Measurements from ENCODE around the gene COX17.

The COX17 gene

GRCh38 chr3:119662604-119663373 lies 14.4 kb downstream of the COX17 start:
- TF ChIP-seq LEF1 (IDR thresholded peaks at IDR 0.05; ENCODE audit: borderline replicate concordance) (no peak), ZNF384 (IDR thresholded peaks at IDR 0.05) (no peak), L3MBTL2 (conservative IDR thresholded peaks at IDR 0.05) (no peak), CTBP1 (IDR thresholded peaks at IDR 0.05; ENCODE audit: borderline replicate concordance) (no peak)
- ChIA-PET CTCF (interaction anchor here (0.7 kb wide), 1 partner anchor 279 kb away, joined by 3 read pairs; no protein-coding TSS in a partner anchor), POLR2A (interaction anchor here (0.7 to 1.4 kb wide), 2 partner anchors 10 to 25 kb away, joined by 3 to 4 read pairs; no protein-coding TSS in a partner anchor)
- DNase-seq (ENCODE audit: extremely low spot score): no peak

- no peak for DNase-seq (ENCODE audit: extremely low spot score)
- ChIA-PET POLR2A (no interaction called here), CTCF (no interaction called here)
- TF ChIP-seq LEF1 (IDR thresholded peaks at IDR 0.05; ENCODE audit: borderline replicate concordance) (no peak), CTBP1 (IDR thresholded peaks at IDR 0.05; ENCODE audit: borderline replicate concordance) (no peak), SP1 (IDR thresholded peaks at IDR 0.05) (no peak), FOXM1 (IDR thresholded peaks at IDR 0.05; ENCODE audit: borderline replicate concordance) (no peak)
Measured at GRCh38 chr3:119660474-119661440, 16.4 kb downstream of the COX17 start, which contains the start of gene POPDC2. TSS of gene POPDC2 (minus strand) at chr3:119660589. CDS start at chr3:119660423, 166 bp downstream.

- no peak for DNase-seq (ENCODE audit: extremely low spot score)
- TF ChIP-seq ZNF384 (IDR thresholded peaks at IDR 0.05): no peak
- TF ChIP-seq SUZ12 (IDR thresholded peaks at IDR 0.05): no peak
- TF ChIP-seq HDGF (IDR thresholded peaks at IDR 0.05; ENCODE audit: borderline replicate concordance): no peak
- no peak for TF ChIP-seq FOXK2 (IDR thresholded peaks at IDR 0.05)
- TF ChIP-seq FOXM1 (IDR thresholded peaks at IDR 0.05; ENCODE audit: borderline replicate concordance): no peak
- no peak for TF ChIP-seq ELF4 (IDR thresholded peaks at IDR 0.05)
- TF ChIP-seq PKNOX1 (IDR thresholded peaks at IDR 0.05): no peak
- no peak for TF ChIP-seq NFRKB (IDR thresholded peaks at IDR 0.05)
- no peak for TF ChIP-seq FOXA1 (IDR thresholded peaks at IDR 0.05)
- no peak for TF ChIP-seq LEF1 (IDR thresholded peaks at IDR 0.05; ENCODE audit: borderline replicate concordance)
- POLR2A ChIA-PET: no interaction called here
- CTCF ChIA-PET: no interaction called here
Measured at GRCh38 chr3:119659606-119660291, 17.5 kb downstream of the COX17 start.

GRCh38 chr3:119658994-119659393 lies 18.2 kb downstream of the COX17 start:
- POLR2A ChIA-PET: no interaction called here
- no peak for DNase-seq (ENCODE audit: extremely low spot score)
- TF ChIP-seq FOXA1 (IDR thresholded peaks at IDR 0.05): no peak
- no peak for TF ChIP-seq TARDBP (IDR thresholded peaks at IDR 0.05)
- no peak for TF ChIP-seq PKNOX1 (IDR thresholded peaks at IDR 0.05)
- no peak for TF ChIP-seq SUZ12 (IDR thresholded peaks at IDR 0.05)
- no peak for TF ChIP-seq FOXK2 (IDR thresholded peaks at IDR 0.05)
- no peak for TF ChIP-seq ELF4 (IDR thresholded peaks at IDR 0.05)
- TF ChIP-seq FOXM1 (IDR thresholded peaks at IDR 0.05; ENCODE audit: borderline replicate concordance): no peak
- TF ChIP-seq LEF1 (IDR thresholded peaks at IDR 0.05; ENCODE audit: borderline replicate concordance): no peak
- TF ChIP-seq L3MBTL2 (conservative IDR thresholded peaks at IDR 0.05): no peak
- TF ChIP-seq HDGF (IDR thresholded peaks at IDR 0.05; ENCODE audit: borderline replicate concordance): no peak
- no peak for TF ChIP-seq NFRKB (IDR thresholded peaks at IDR 0.05)
- no peak for TF ChIP-seq BHLHE40 (IDR thresholded peaks at IDR 0.05; ENCODE audit: borderline replicate concordance)
- TF ChIP-seq ARNT (IDR thresholded peaks at IDR 0.05): no peak
- no peak for TF ChIP-seq SP1 (IDR thresholded peaks at IDR 0.05)
- no peak for TF ChIP-seq ZNF384 (IDR thresholded peaks at IDR 0.05)
- TF ChIP-seq CTBP1 (IDR thresholded peaks at IDR 0.05; ENCODE audit: borderline replicate concordance): no peak
- CTCF ChIA-PET: no interaction called here

- DNase-seq (ENCODE audit: extremely low spot score): no peak
- no peak for TF ChIP-seq ELF4 (IDR thresholded peaks at IDR 0.05)
- ChIA-PET CTCF (no interaction called here), POLR2A (no interaction called here)
Measured at GRCh38 chr3:119657887-119658702, 19.1 kb downstream of the COX17 start.

- ChIA-PET POLR2A (no interaction called here), CTCF (interaction anchor here (0.6 kb wide), 1 partner anchor 381 kb away, joined by 3 read pairs; no protein-coding TSS in a partner anchor)
- no peak for DNase-seq (ENCODE audit: extremely low spot score)
- TF ChIP-seq PKNOX1 (IDR thresholded peaks at IDR 0.05): no peak
- no peak for TF ChIP-seq NFRKB (IDR thresholded peaks at IDR 0.05)
- TF ChIP-seq ZNF384 (IDR thresholded peaks at IDR 0.05): no peak
- no peak for TF ChIP-seq HDGF (IDR thresholded peaks at IDR 0.05; ENCODE audit: borderline replicate concordance)
- TF ChIP-seq FOXK2 (IDR thresholded peaks at IDR 0.05): no peak
- TF ChIP-seq FOXM1 (IDR thresholded peaks at IDR 0.05; ENCODE audit: borderline replicate concordance): no peak
- TF ChIP-seq LEF1 (IDR thresholded peaks at IDR 0.05; ENCODE audit: borderline replicate concordance): no peak
- no peak for TF ChIP-seq SUZ12 (IDR thresholded peaks at IDR 0.05)
- TF ChIP-seq BHLHE40 (IDR thresholded peaks at IDR 0.05; ENCODE audit: borderline replicate concordance): no peak
- no peak for TF ChIP-seq TARDBP (IDR thresholded peaks at IDR 0.05)
- TF ChIP-seq FOXA1 (IDR thresholded peaks at IDR 0.05): no peak
- no peak for TF ChIP-seq SP1 (IDR thresholded peaks at IDR 0.05)
- TF ChIP-seq CTBP1 (IDR thresholded peaks at IDR 0.05; ENCODE audit: borderline replicate concordance): no peak
- no peak for TF ChIP-seq ELF4 (IDR thresholded peaks at IDR 0.05)
Measured at GRCh38 chr3:119653876-119654275, 23.3 kb downstream of the COX17 start.

Data from HEK293T (cell line).